H1 (cell line): ENCODE measurements around the gene FADS2. TPM values are rescaled to one million over a fixed set of nuclear protein-coding genes. Genes with fewer than 3 reads are reported as not detected.

Experiments used
- ATF2 ChIP-seq: IDR thresholded peaks from 2 replicates; pipeline ENCODE4 v1.6.1; 2012; ENCODE audit warnings: low read length, inconsistent platforms
- CBX5 ChIP-seq: fragments of 300-800, 300-1000 bp; sonication (generic); IDR thresholded peaks from 2 replicates; pipeline ENCODE4 v1.7.1; 2016; ENCODE audit warnings: antibody characterized with exemption, low read length, low read depth
- CREB1 ChIP-seq: IDR thresholded peaks from 2 replicates; pipeline ENCODE4 v1.6.1; 2012; ENCODE audit warnings: inconsistent platforms
- EP300 ChIP-seq, 2 experiments: IDR thresholded peaks; 1 replicate in 1 of 2; 2 replicates in 1 of 2; pipeline ENCODE4 v1.6.1; 2011 to 2012; ENCODE audit warnings: low read depth in 2 of 2, low read length in 2 of 2, mild to moderate bottlenecking in 2 of 2, borderline replicate concordance in 1 of 2, inconsistent platforms in 1 of 2, moderate library complexity in 1 of 2
- NANOG ChIP-seq: IDR thresholded peaks from 2 replicates; pipeline ENCODE4 v1.6.1; 2011; ENCODE audit warnings: low read length, low read depth, mild to moderate bottlenecking, inconsistent platforms; ENCODE audit not compliant: insufficient read depth, poor library complexity, severe bottlenecking
- RBBP5 ChIP-seq: IDR thresholded peaks from 2 replicates; pipeline ENCODE4 v1.7.1; 2012; ENCODE audit warnings: low read depth, mild to moderate bottlenecking, inconsistent platforms, low read length, moderate library complexity, borderline replicate concordance
- YY1 ChIP-seq: IDR thresholded peaks from 2 replicates; pipeline ENCODE4 v1.6.1; 2011; ENCODE audit warnings: low read depth, mild to moderate bottlenecking, low read length
- polyA plus RNA-seq, 7 experiments: library from polyadenylated mRNA; depleted of rRNA in 3 of 7; stranded (reverse) in 5 of 7; unstranded in 2 of 7; fragments of >200 nt in 5 of 7; fragments of 200-250 nt in 2 of 7; gene quantifications; 1 replicate in 5 of 7; 2 replicates in 1 of 7; 4 replicates in 1 of 7; pipeline versions ENCODE4 v1.2.1 to v1.2.3, GENCODE V29; 2011 to 2013; ENCODE audit warnings: missing spikeins in 2 of 7, mixed read lengths in 2 of 7
- total RNA-seq: library from RNA; stranded (reverse); fragmentation: NEBNext Ultra II Directional; extraction: Animal tissue kit (Norgen Biotek cat#: 25700); gene quantifications from 2 replicates; pipeline ENCODE4 v1.2.1, GENCODE V29; 2021

The FADS2 gene
- total and polyA plus RNA-seq, 2 of the 8 experiments (the other 6 are each of a cell fraction or from before 2014, with no cell fraction given): 499 to 701 TPM

GRCh38 chr11:61912991-61913698 is 85.0 kb downstream of the FADS2 start (continued):
- TF ChIP-seq CBX5 (no peak), NANOG (no peak), ATF2 (no peak), CREB1 (no peak), EP300 (IDR thresholded peaks at IDR 0.05; ENCODE audit: borderline replicate concordance in 1 of 2, low read depth in 2 of 2, low read length in 2 of 2) (no peak), RBBP5 (no peak), YY1 (no peak)
